Measurements from ENCODE around the gene MYH1.
A peak's percentile ranks its signal among the peaks of the same experiment; 100 is the strongest.

Gene MYH1

DNA sequence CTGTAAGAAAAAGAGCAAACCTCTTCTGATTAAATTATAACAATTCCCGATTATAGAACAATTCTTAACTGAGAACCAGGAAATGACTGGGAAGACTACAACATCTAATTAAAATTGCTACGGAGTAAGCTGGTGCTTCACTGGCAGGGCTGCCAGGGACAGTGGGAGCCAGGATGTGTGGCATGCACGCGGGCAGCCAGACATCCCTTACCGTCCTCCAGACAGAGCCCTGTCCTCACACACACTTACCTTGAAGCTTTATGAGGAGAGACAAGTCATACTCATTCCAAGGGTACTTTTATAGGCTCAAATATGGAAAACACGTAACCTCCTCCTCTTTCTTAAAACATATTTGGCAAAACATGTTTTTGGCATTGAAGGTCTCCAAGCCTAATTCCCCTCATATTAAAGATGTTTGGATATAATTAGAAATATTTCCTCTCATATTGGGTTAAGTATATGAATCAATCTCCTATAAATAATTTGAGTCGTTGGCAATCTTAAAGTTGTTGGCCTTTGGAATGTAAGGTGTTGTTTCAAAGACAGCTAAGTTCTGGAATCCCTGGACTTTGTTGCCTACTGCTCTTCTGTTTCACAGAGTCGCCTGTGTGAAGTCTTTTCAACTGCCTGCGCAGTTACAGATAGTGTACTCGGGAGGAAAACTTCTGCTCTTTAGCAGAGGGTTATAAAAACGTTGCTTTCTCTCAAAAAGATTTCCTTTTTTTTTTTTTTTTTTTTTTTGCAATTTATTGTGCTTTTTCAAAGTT is at the start of gene MYH1:
TSS of gene MYH1 (minus strand) at position 272 of the 767 bp plus-strand sequence. CDS start 1,900 bp downstream, outside the sequence.
- TF ChIP-seq CTCF (IDR thresholded peaks at IDR 0.05; ENCODE audit: low read depth, low read length), result no peak
- no peak for DNase-seq (ENCODE audit: low read depth in 2 of 2)
- no peak within 1 kb of the TSS for H3K4me3 ChIP-seq (replicated peaks in 1 of 2; ENCODE audit: low read depth in 2 of 2, low read length in 2 of 2)

DNA sequence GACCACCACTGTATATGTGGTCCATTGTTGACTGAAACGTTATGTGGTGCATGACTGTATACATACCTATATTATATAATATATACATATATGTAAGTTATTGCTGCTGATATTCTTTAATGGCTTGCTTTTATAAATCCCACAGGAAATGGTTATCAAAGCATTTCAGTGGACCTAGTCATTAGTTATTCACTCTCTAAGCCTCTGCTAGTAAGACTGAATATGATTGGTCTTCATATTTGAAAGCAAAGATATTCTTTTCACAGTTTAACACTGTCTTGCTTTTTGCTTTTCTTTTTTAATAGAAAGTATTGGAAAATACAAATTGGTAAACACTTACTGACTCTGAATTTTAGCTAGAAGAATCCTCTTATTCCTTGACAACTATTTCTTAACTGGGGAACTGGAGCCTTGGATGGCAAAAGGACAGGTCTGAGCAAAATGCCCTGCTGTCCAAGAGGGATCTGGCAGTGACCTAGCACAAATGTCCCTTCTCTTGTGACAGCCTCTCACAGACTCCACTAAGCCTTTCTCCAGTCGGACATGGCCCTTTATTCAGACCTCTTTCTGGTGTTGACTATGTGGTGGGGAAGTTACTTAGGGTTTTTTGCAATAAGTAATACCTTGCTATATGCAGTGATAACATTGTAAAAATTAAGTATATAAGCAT is 45.8 kb upstream of the MYH1 start:
- no peak overlapping the region for H3K4me3 ChIP-seq (replicated peaks in 1 of 2; ENCODE audit: low read depth in 2 of 2, low read length in 2 of 2)
- TF ChIP-seq CTCF (IDR thresholded peaks at IDR 0.05; ENCODE audit: low read depth, low read length), result no peak
- no peak for DNase-seq (ENCODE audit: low read depth in 2 of 2)

- DNase-seq (ENCODE audit: low read depth in 2 of 2), result no peak
- TF ChIP-seq CTCF (IDR thresholded peaks at IDR 0.05; ENCODE audit: low read depth, low read length), result no peak
- H3K4me3 ChIP-seq (replicated peaks in 1 of 2; ENCODE audit: low read depth in 2 of 2, low read length in 2 of 2), result no peak overlapping the region
Observed at GRCh38 chr17:10558049-10558448, 39.7 kb upstream of the MYH1 start.

DNA sequence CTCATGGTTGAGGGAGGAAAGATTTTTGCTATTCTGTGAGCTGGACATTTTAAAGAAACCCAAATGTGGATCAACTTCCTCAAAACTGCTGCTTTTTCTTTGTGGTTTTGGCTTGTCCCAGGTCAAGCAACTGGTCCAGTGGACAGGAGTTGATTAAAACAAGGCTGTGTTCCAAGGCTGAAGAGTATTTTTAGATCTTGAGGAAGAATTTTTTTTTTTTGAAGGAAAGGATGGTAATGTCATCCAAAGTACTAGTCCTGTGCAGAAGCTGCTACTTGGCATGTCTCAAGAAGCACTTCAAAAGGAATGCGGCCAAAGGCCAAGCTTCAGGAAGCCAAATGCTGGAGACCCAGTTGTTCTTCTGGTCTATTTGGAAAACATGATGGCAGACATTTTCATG is 39.1 kb upstream of the MYH1 start:
- H3K4me3 ChIP-seq (replicated peaks in 1 of 2; ENCODE audit: low read depth in 2 of 2, low read length in 2 of 2), result no peak overlapping the region
- TF ChIP-seq CTCF (IDR thresholded peaks at IDR 0.05; ENCODE audit: low read depth, low read length), result no peak
- DNase-seq (ENCODE audit: low read depth in 2 of 2), result peak; percentile 5 to 78

DNA sequence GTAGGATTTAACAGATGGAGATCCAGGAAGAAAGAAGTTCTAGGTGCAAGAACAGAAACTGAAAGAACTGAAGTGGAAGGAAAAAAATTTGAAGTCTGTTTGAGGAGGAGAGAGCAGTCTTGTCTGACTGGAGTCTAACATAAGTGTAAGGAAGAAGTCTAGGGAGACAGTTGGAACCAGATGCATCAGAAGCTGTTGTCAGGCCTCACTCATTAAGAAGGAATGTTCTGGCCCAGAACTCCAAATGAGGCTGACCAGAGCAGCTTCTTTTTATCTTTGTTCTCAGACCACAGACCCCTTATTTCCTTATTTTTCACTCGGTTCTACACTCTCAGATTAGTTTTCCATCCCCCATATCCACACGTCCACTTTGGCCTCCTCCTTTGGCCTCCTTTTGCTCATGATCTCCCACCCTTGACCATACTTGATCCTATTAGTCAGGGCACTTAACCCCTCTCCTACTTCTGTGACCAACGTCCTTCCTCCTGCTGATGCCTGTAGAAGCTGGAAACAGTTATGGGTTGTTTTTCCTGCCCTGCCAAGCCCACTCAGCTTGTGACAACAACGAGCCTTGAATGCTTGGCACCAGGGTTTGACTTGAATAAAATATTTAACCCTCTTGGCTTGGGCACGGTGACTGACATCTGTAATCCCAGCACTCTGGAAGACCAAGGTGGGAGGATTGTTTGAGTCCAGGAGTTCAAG is 38.1 kb upstream of the MYH1 start:
- H3K4me3 ChIP-seq (replicated peaks in 1 of 2; ENCODE audit: low read depth in 2 of 2, low read length in 2 of 2), result no peak overlapping the region
- no peak for TF ChIP-seq CTCF (IDR thresholded peaks at IDR 0.05; ENCODE audit: low read depth, low read length)
- peak in 1 of 2 donors; percentile 8 for DNase-seq (ENCODE audit: low read depth in 2 of 2)

DNA sequence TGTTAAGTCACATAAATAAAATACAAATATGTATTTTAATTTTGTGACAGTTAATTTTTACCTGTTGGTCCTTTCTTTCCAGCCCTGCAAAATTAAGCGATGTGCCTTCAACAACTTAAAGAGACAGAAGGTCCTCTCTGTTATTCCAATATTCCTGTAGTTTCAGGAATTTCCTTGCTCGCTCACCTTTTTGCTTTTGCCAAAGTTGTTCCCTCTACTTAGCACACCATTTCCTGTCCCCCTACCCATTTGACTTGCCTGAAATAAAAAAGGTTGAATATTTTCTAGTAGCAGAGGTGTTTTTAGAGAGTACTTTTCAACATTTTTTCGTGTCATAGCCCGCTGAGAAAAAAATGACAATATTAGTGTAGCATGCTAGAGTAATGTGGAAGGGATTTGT is 31.7 kb upstream of the MYH1 start:
- TF ChIP-seq CTCF (IDR thresholded peaks at IDR 0.05; ENCODE audit: low read depth, low read length), result no peak
- no peak overlapping the region for H3K4me3 ChIP-seq (replicated peaks in 1 of 2; ENCODE audit: low read depth in 2 of 2, low read length in 2 of 2)
- no peak for DNase-seq (ENCODE audit: low read depth in 2 of 2)

Measured in cardiac fibroblast (primary cell).